LoVo (cell line): ENCODE data around the gene DNM3.

Experiments used
- DNase-seq: peaks from one replicate; pipeline ENCODE4 v3.0.0-alpha.2; 2016; ENCODE audit warnings: low spot score

Gene DNM3

GRCh38 chr1:171869097-171869496 is 27.8 kb downstream of the DNM3 start:
- no peak for DNase-seq

- no peak for DNase-seq
Observed at GRCh38 chr1:171871848-171872247, 30.6 kb downstream of the DNM3 start.

GRCh38 chr1:171872430-171872829 is 31.1 kb downstream of the DNM3 start:
- DNase-seq, result no peak

GRCh38 chr1:171873664-171874063 is 32.4 kb downstream of the DNM3 start:
- no peak for DNase-seq

GRCh38 chr1:171877701-171878100 is 36.4 kb downstream of the DNM3 start:
- peak; percentile 20 for DNase-seq

GRCh38 chr1:171879556-171879955 is 38.3 kb downstream of the DNM3 start:
- DNase-seq, result no peak

- DNase-seq, result peak; percentile 68
Observed at GRCh38 chr1:171881442-171881841, 40.1 kb downstream of the DNM3 start.

- no peak for DNase-seq
Observed at GRCh38 chr1:171883849-171884248, 42.6 kb downstream of the DNM3 start.

GRCh38 chr1:171884475-171884874 is 43.2 kb downstream of the DNM3 start:
- DNase-seq, result no peak

GRCh38 chr1:171890131-171890530 is 48.8 kb downstream of the DNM3 start:
- DNase-seq, result no peak

- no peak for DNase-seq
Observed at GRCh38 chr1:171896936-171897703, 55.8 kb downstream of the DNM3 start.

- no peak for DNase-seq
Observed at GRCh38 chr1:171898941-171899340, 57.6 kb downstream of the DNM3 start.

- no peak for DNase-seq
Observed at GRCh38 chr1:171899838-171900237, 58.5 kb downstream of the DNM3 start.

GRCh38 chr1:171901245-171901644 is 59.9 kb downstream of the DNM3 start:
- DNase-seq, result peak; percentile 42

GRCh38 chr1:171902527-171902926 is 61.2 kb downstream of the DNM3 start:
- DNase-seq, result peak; percentile 4

- DNase-seq, result no peak
Observed at GRCh38 chr1:171904778-171905450, 63.6 kb downstream of the DNM3 start.

- DNase-seq, result no peak
Observed at GRCh38 chr1:171909711-171910110, 68.4 kb downstream of the DNM3 start.

- DNase-seq, result no peak
Observed at GRCh38 chr1:171910786-171911185, 69.5 kb downstream of the DNM3 start.

- DNase-seq, result no peak
Observed at GRCh38 chr1:171911506-171911905, 70.2 kb downstream of the DNM3 start.

- DNase-seq, result peak; percentile 18
Observed at GRCh38 chr1:171912509-171913175, 71.3 kb downstream of the DNM3 start.

GRCh38 chr1:171913385-171913784 is 72.1 kb downstream of the DNM3 start:
- DNase-seq, result peak; percentile 87

- peak; percentile 77 for DNase-seq
Observed at GRCh38 chr1:171916315-171916771, 75.0 kb downstream of the DNM3 start.

GRCh38 chr1:171917331-171917730 is 76.0 kb downstream of the DNM3 start:
- no peak for DNase-seq
